ENCODE data around the gene IL25.

DNA sequence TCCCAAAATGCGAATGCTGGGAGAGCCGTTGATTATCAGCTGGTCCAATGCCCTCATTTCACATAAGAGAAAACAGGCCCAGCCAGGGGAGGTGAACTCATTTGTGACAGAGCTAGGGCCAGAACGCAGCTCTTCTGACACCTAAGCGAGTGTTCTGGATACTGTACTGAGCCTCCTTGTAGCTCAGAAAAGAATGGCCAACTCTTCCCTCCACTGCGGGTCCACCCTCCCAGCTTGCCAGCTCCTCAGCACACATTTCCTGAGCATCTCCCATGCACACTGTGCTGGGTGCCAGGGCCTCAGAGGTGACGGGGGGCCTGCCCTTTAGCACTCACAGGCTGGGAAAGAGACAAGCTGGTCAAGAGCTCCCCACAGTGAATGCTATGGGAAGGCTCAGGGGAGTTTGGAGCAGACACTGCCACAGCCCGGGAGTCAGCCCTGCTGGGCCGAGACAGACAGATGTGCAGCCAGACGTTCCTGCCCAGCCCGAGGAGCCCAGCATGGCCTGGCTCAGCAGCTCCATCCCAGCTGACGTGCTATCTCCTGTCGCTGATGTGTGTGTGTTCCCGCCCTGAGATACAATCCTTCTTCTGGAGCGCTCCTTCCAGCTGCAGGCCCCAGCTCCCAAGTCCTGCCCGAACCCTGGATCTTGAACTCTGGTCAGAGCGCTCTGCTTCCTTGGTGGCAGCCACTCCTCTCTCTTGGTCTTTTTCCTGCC, 7.7 kb downstream of the IL25 start:
- no peak for TF ChIP-seq TAF1 (IDR thresholded peaks at IDR 0.05; ENCODE audit: low read depth)
- TF ChIP-seq YY1 (IDR thresholded peaks at IDR 0.05; ENCODE audit: low read depth): no peak
- TF ChIP-seq, protein P1, sequence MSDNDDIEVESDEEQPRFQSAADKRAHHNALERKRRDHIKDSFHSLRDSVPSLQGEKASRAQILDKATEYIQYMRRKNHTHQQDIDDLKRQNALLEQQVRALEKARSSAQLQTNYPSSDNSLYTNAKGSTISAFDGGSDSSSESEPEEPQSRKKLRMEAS (IDR thresholded peaks at IDR 0.05): no peak
- no peak for TF ChIP-seq RAD21 (IDR thresholded peaks at IDR 0.05; ENCODE audit: low read depth)
- TF ChIP-seq ZBTB7A (IDR thresholded peaks at IDR 0.05; ENCODE audit: low read depth): no peak
- no peak for TF ChIP-seq CREB1 (IDR thresholded peaks at IDR 0.05; ENCODE audit: low read depth)
- TF ChIP-seq CEBPB (IDR thresholded peaks at IDR 0.05): no peak
- no peak for TF ChIP-seq FOXM1 (IDR thresholded peaks at IDR 0.05; ENCODE audit: borderline replicate concordance, low read depth)
- TF ChIP-seq EP300 (IDR thresholded peaks at IDR 0.05; ENCODE audit: borderline replicate concordance): no peak
- TF ChIP-seq EGR1 (IDR thresholded peaks at IDR 0.05): no peak
- no peak for TF ChIP-seq TCF12 (IDR thresholded peaks at IDR 0.05; ENCODE audit: low read depth)
- TF ChIP-seq, protein P2, sequence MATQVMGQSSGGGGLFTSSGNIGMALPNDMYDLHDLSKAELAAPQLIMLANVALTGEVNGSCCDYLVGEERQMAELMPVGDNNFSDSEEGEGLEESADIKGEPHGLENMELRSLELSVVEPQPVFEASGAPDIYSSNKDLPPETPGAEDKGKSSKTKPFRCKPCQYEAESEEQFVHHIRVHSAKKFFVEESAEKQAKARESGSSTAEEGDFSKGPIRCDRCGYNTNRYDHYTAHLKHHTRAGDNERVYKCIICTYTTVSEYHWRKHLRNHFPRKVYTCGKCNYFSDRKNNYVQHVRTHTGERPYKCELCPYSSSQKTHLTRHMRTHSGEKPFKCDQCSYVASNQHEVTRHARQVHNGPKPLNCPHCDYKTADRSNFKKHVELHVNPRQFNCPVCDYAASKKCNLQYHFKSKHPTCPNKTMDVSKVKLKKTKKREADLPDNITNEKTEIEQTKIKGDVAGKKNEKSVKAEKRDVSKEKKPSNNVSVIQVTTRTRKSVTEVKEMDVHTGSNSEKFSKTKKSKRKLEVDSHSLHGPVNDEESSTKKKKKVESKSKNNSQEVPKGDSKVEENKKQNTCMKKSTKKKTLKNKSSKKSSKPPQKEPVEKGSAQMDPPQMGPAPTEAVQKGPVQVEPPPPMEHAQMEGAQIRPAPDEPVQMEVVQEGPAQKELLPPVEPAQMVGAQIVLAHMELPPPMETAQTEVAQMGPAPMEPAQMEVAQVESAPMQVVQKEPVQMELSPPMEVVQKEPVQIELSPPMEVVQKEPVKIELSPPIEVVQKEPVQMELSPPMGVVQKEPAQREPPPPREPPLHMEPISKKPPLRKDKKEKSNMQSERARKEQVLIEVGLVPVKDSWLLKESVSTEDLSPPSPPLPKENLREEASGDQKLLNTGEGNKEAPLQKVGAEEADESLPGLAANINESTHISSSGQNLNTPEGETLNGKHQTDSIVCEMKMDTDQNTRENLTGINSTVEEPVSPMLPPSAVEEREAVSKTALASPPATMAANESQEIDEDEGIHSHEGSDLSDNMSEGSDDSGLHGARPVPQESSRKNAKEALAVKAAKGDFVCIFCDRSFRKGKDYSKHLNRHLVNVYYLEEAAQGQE (IDR thresholded peaks at IDR 0.05; ENCODE audit: low read depth): no peak
